ENCODE measurements around the gene POU2AF2. TPM values are rescaled to one million over a fixed set of nuclear protein-coding genes. Genes with fewer than 3 reads are reported as not detected.
A peak's percentile ranks its signal among the peaks of the same experiment; 100 is the strongest.

Gene POU2AF2
- total RNA-seq, 4 donors from 2014 or later: 1.9 to 4.4 TPM; not detected in 2

- H3K27ac ChIP-seq: no peak overlapping the region
- H3K4me1 ChIP-seq: no peaks in the 10 kb centered on the region
- intact Hi-C loops (cut with DNase I; ENCODE audit: low total_unique reads) (no loop called here), in situ Hi-C loops (cut with MboI; ENCODE audit: low pct_ligation_motif_present in 1 of 4, low pct_unique_long_range_greater_than_20kb in 1 of 4, low sequenced_read_pairs in 3 of 4) (no loop called here)
- H3K4me3 ChIP-seq: no peak overlapping the region
- no peak for DNase-seq
- WGBS, 2 donors (ENCODE audit: low coverage in 1 of 2): 43 to 52% methylated on average over 3 to 5 of the region's 5 CpGs
- H3K36me3 ChIP-seq: no peaks in the 10 kb centered on the region
- H3K9me3 ChIP-seq: no peaks in the 10 kb centered on the region
- H3K27me3 ChIP-seq: no peaks in the 10 kb centered on the region
- TF ChIP-seq EP300 (IDR thresholded peaks at IDR 0.05; ENCODE audit: low read depth) (no peak), POLR2A (IDR thresholded peaks at IDR 0.05) (no peak), POLR2AphosphoS5 (IDR thresholded peaks at IDR 0.05) (no peak), CTCF (IDR thresholded peaks at IDR 0.05) (no peak)
Observed at GRCh38 chr11:111269146-111269868, 23.8 kb downstream of the POU2AF2 start.

GRCh38 chr11:111272420-111272819, 26.9 kb downstream of the POU2AF2 start:
- no peak overlapping the region for H3K4me3 ChIP-seq
- H3K27me3 ChIP-seq: no peaks in the 10 kb centered on the region
- in situ Hi-C loops (cut with MboI; ENCODE audit: low pct_ligation_motif_present in 1 of 4, low pct_unique_long_range_greater_than_20kb in 1 of 4, low sequenced_read_pairs in 3 of 4): no loop called here
- intact Hi-C loops (cut with DNase I; ENCODE audit: low total_unique reads): no loop called here
- TF ChIP-seq POLR2AphosphoS5 (IDR thresholded peaks at IDR 0.05) (no peak), CTCF (IDR thresholded peaks at IDR 0.05) (no peak), EP300 (IDR thresholded peaks at IDR 0.05; ENCODE audit: low read depth) (no peak), POLR2A (IDR thresholded peaks at IDR 0.05) (no peak)
- H3K9me3 ChIP-seq: no peaks in the 10 kb centered on the region
- no peak overlapping the region for H3K27ac ChIP-seq
- WGBS, 2 donors (ENCODE audit: low coverage in 1 of 2): 67 to 71% methylated on average over 3 of the region's 3 CpGs
- H3K4me1 ChIP-seq: no peaks in the 10 kb centered on the region
- DNase-seq: no peak
- H3K36me3 ChIP-seq: no peaks in the 10 kb centered on the region

GRCh38 chr11:111282562-111283075, 37.1 kb downstream of the POU2AF2 start:
- peaks cover 13 to 59% (median 38%) of the 10 kb centered on the region in 4 donors for H3K4me1 ChIP-seq
- 34 to 43% methylated on average over 2 to 3 of the region's 3 CpGs for WGBS, 2 donors (ENCODE audit: low coverage in 1 of 2)
- no peak overlapping the region for H3K4me3 ChIP-seq
- no peak for DNase-seq
- no peaks in the 10 kb centered on the region for H3K27me3 ChIP-seq
- TF ChIP-seq CTCF (IDR thresholded peaks at IDR 0.05) (no peak), POLR2AphosphoS5 (IDR thresholded peaks at IDR 0.05) (peak in 1 of 3 donors; percentile 30)
- no peaks in the 10 kb centered on the region for H3K9me3 ChIP-seq
- H3K36me3 ChIP-seq: no peaks in the 10 kb centered on the region
- intact Hi-C loops (cut with DNase I; ENCODE audit: low total_unique reads) (loop anchor here (2.0 kb wide), 1 partner anchor 164 kb away; no protein-coding TSS in a partner anchor), in situ Hi-C loops (cut with MboI; ENCODE audit: low pct_ligation_motif_present in 1 of 4, low pct_unique_long_range_greater_than_20kb in 1 of 4, low sequenced_read_pairs in 3 of 4) (loop anchor here (5.0 to 10.0 kb wide), 3 partner anchors 142 to 165 kb away; no protein-coding TSS in a partner anchor)
- peak overlapping the region; percentile 64 to 75 (median 65) for H3K27ac ChIP-seq

GRCh38 chr11:111283945-111284481, 38.5 kb downstream of the POU2AF2 start:
- Histone ChIP-seq H3K27ac (peak overlapping the region; percentile 64 to 75 (median 65)), H3K9me3 (no peaks in the 10 kb centered on the region), H3K27me3 (no peaks in the 10 kb centered on the region), H3K4me3 (peak overlapping the region in 1 of 4 donors; percentile 3), H3K36me3 (no peaks in the 10 kb centered on the region), H3K4me1 (peaks cover 13 to 59% (median 38%) of the 10 kb centered on the region in 4 donors)
- intact Hi-C loops (cut with DNase I; ENCODE audit: low total_unique reads) (loop anchor here (1.0 to 2.0 kb wide), 2 partner anchors 138 to 163 kb away; no protein-coding TSS in a partner anchor), in situ Hi-C loops (cut with MboI; ENCODE audit: low pct_ligation_motif_present in 1 of 4, low pct_unique_long_range_greater_than_20kb in 1 of 4, low sequenced_read_pairs in 3 of 4) (loop anchor here (5.0 to 10.0 kb wide), 3 partner anchors 141 to 163 kb away; no protein-coding TSS in a partner anchor)
- DNase-seq: peak; percentile 84
- 51 to 75% methylated on average over 4 to 33 of the region's 33 CpGs for WGBS, 2 donors (ENCODE audit: low coverage in 1 of 2)
- peak; percentile 46 for TF ChIP-seq POLR2A (IDR thresholded peaks at IDR 0.05)
- TF ChIP-seq CTCF (IDR thresholded peaks at IDR 0.05): no peak
- no peak for TF ChIP-seq EP300 (IDR thresholded peaks at IDR 0.05; ENCODE audit: low read depth)
- TF ChIP-seq POLR2AphosphoS5 (IDR thresholded peaks at IDR 0.05): peak in 1 of 3 donors; percentile 17

All from transverse colon (tissue), 4 donors.